ENCODE measurements around the gene OR51S1.
"Not testable (repeated sequence)": the region's sequence is repeated elsewhere in the genome, so short reads cannot be mapped to it uniquely, and the experiment has no call there.

OR51S1 gene

GRCh38 chr11:4804280-4804679, 44.7 kb downstream of the OR51S1 start, which contains the start of gene OR52R1:
Gene OR52R1, minus strand, starts transcription at chr11:4804380. Its CDS starts 0 bp downstream, at chr11:4804380.
- DNase-seq: no peak

DNA sequence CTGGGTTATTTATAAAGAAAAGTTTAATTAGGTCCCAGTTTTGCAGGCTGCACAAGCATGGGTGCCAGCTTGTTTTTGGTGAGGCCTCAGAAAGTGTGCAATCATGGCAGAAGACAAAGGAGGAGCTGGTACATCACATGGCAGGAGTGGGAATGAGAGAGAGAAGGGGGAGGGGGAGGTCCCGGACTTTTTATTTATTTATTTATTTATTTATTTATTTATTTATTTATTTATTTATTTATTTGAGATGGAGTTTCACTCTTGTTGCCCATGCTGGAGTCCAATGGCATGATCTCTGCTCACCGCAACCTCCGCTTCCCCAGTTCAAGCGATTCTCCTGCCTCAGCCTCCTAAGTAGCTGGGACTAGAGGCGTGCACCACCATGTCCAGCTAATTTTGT, 47.7 kb downstream of the OR51S1 start:
- DNase-seq: not testable (repeated sequence)

DNA sequence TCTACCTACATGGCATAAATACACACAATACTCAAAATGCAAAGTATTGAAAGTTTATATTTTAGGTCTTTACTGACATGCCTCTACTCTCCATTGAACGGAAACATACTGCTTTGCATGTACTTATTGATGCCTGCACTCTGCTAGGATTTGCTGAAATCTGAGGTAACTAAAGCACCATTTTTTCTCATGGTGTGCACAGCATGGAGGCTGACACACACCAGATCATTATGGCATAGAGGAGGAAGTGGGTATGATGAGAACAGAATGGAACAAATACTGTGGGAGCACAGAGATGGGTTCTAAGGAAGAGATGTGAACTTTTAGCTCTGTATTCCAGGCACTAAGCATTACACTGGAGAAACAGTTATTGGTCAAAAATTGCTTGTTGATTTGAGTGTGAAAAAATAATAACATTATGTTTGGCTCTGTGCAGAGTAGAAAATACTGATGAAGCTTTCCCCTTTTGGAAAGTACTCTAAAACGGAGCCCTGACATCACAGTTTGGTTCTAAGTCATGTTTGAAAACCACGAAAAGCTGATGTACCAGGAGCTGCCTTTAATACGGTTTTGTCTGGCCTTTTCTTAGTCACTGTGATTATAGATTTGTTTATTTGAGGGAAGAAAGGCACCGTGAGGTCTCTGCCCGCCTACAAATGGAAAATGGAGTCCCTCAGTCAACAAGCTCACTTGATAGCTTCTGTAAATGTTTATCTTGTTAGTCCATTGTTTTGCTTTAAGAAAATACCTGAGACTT, 50.4 kb downstream of the OR51S1 start:
- DNase-seq: no peak
